Neuronal stem cell (in vitro differentiated cells): ENCODE results near the gene HMCN1.

Source experiments
- DNase-seq: peaks from one replicate; pipeline ENCODE4 v3.0.0-alpha.2; 2013; ENCODE audit warnings: low spot score
- H2AFZ ChIP-seq: one replicate; pipeline ENCODE4 v1.6.1; 2013; ENCODE audit warnings: mild to moderate bottlenecking, low read length, inconsistent platforms
- H2AK5ac ChIP-seq: 2 replicates; pipeline ENCODE4 v1.6.1; 2013; ENCODE audit warnings: low read depth, mild to moderate bottlenecking, inconsistent platforms, low read length, moderate library complexity, mixed read lengths
- H2BK120ac ChIP-seq: 2 replicates; pipeline ENCODE4 v1.6.1; 2013; ENCODE audit warnings: low read depth, mild to moderate bottlenecking, inconsistent platforms, low read length, moderate library complexity, mixed read lengths
- H2BK12ac ChIP-seq: one replicate; pipeline ENCODE4 v1.6.1; 2013; ENCODE audit warnings: low read length, inconsistent platforms
- H2BK15ac ChIP-seq: 2 replicates; pipeline ENCODE4 v1.6.1; 2013; ENCODE audit warnings: mild to moderate bottlenecking, low read length, inconsistent platforms, mixed read lengths
- H2BK5ac ChIP-seq: one replicate; pipeline ENCODE4 v1.6.1; 2013; ENCODE audit warnings: inconsistent platforms, mild to moderate bottlenecking, low read length, moderate library complexity
- H3K14ac ChIP-seq: one replicate; pipeline ENCODE4 v1.6.1; 2013; ENCODE audit warnings: low read length, inconsistent platforms
- H3K18ac ChIP-seq: 2 replicates; pipeline ENCODE4 v1.6.1; 2013; ENCODE audit warnings: low read length, inconsistent platforms
- H3K23ac ChIP-seq: 2 replicates; pipeline ENCODE4 v1.6.1; 2013; ENCODE audit warnings: low read depth, mild to moderate bottlenecking, mixed read lengths, low read length, inconsistent platforms; ENCODE audit not compliant: poor library complexity
- H3K27ac ChIP-seq: replicated peaks from 3 replicates; pipeline ENCODE4 v1.5.1; 2013; ENCODE audit warnings: low read length, inconsistent platforms
- H3K27me3 ChIP-seq, 3 experiments: 2 replicates each; pipeline ENCODE4 v1.6.1; 2013; ENCODE audit warnings: low read length in 3 of 3, mild to moderate bottlenecking in 2 of 3, inconsistent platforms in 1 of 3, low read depth in 1 of 3, mixed read lengths in 1 of 3, moderate library complexity in 1 of 3; ENCODE audit not compliant: control insufficient read depth in 3 of 3, insufficient read depth in 3 of 3
- H3K36me3 ChIP-seq, 2 donors: replicated peaks in 1 of 2; 2 replicates each; pipeline ENCODE4 v1.6.1; 2013; ENCODE audit warnings: low read length in 2 of 2; ENCODE audit not compliant: control insufficient read depth in 2 of 2, insufficient read depth in 2 of 2
- H3K4ac ChIP-seq: 2 replicates; pipeline ENCODE4 v1.6.1; 2013; ENCODE audit warnings: inconsistent platforms, mild to moderate bottlenecking, low read length, moderate library complexity
- H3K4me1 ChIP-seq, 2 donors: 1 replicate in 1 of 2; 2 replicates in 1 of 2; pipeline ENCODE4 v1.6.1; 2013; ENCODE audit warnings: low read length in 2 of 2, low read depth in 1 of 2; ENCODE audit not compliant: control insufficient read depth in 2 of 2, insufficient read depth in 1 of 2
- H3K4me2 ChIP-seq: one replicate; pipeline ENCODE4 v1.6.1; 2013; ENCODE audit warnings: mild to moderate bottlenecking, low read length, inconsistent platforms; ENCODE audit not compliant: insufficient read depth, poor library complexity, severe bottlenecking
- H3K4me3 ChIP-seq, 2 donors: 2 replicates each; pipeline ENCODE4 v1.5.1; 2013; ENCODE audit warnings: low read length in 2 of 2, mild to moderate bottlenecking in 2 of 2, inconsistent platforms in 1 of 2, moderate library complexity in 1 of 2
- H3K79me1 ChIP-seq: one replicate; pipeline ENCODE4 v1.6.1; 2013; ENCODE audit warnings: low read depth, mild to moderate bottlenecking, inconsistent platforms, low read length, moderate library complexity
- H3K9ac ChIP-seq: one replicate; pipeline ENCODE4 v1.6.1; 2013; ENCODE audit warnings: mild to moderate bottlenecking, low read depth, low read length, inconsistent platforms; ENCODE audit not compliant: poor library complexity
- H3K9me3 ChIP-seq, 2 donors: replicated peaks in 1 of 2; 2 replicates each; pipeline versions ENCODE3 to v1.6.1; 2013; ENCODE audit warnings: low read length in 2 of 2, mild to moderate bottlenecking in 2 of 2, inconsistent platforms in 1 of 2, low read depth in 1 of 2, mixed read lengths in 1 of 2, moderate library complexity in 1 of 2; ENCODE audit not compliant: control insufficient read depth in 2 of 2, insufficient read depth in 1 of 2
- H4K8ac ChIP-seq: one replicate; pipeline ENCODE4 v1.6.1; 2013; ENCODE audit warnings: low read depth, mild to moderate bottlenecking, inconsistent platforms, low read length, moderate library complexity
- H4K91ac ChIP-seq: one replicate; pipeline ENCODE4 v1.6.1; 2013; ENCODE audit warnings: low read length, low read depth, mild to moderate bottlenecking, inconsistent platforms; ENCODE audit not compliant: poor library complexity
- WGBS, 2 donors: extraction: QIAGEN DNeasy Blood & Tissue Kit; methylation state at CpG; one replicate each; pipeline ENCODE4 v1.1.7; 2013; ENCODE audit warnings: missing lambda C conversion rate in 2 of 2, mixed read lengths in 1 of 2; ENCODE audit not compliant: insufficient read length in 2 of 2, insufficient replicate concordance in 1 of 2; ENCODE audit errors: extremely low coverage in 2 of 2; 5-methylcytosine and 5-hydroxymethylcytosine counted together

Gene HMCN1

GRCh38 chr1:185894791-185895190 is 160.6 kb downstream of the HMCN1 start:
- Histone ChIP-seq H3K27ac (no peak overlapping the region), H2BK120ac (no peak overlapping the region)
- no CpG with 5 or more reads among the region's 3 CpGs for WGBS, 2 donors

GRCh38 chr1:185895208-185895900 is 161.2 kb downstream of the HMCN1 start:
- no peaks in the 10 kb centered on the region for H3K79me1 ChIP-seq
- no peak overlapping the region for H2BK12ac ChIP-seq
- no peaks in the 10 kb centered on the region for H3K36me3 ChIP-seq
- no peak overlapping the region for H3K9ac ChIP-seq
- no peak overlapping the region for H3K18ac ChIP-seq
- H3K27ac ChIP-seq = no peak overlapping the region
- no peak for DNase-seq
- no peak overlapping the region for H2BK120ac ChIP-seq
- no peaks in the 10 kb centered on the region for H3K9me3 ChIP-seq
- H4K8ac ChIP-seq = no peak overlapping the region
- H4K91ac ChIP-seq = no peak overlapping the region
- no peak overlapping the region for H2BK5ac ChIP-seq
- no CpG with 5 or more reads among the region's 1 CpG for WGBS, 2 donors
- no peak overlapping the region for H3K23ac ChIP-seq
- H2AFZ ChIP-seq = no peak overlapping the region
- H2AK5ac ChIP-seq = no peak overlapping the region
- H3K4ac ChIP-seq = no peak overlapping the region
- H3K4me2 ChIP-seq = no peak overlapping the region
- H3K4me3 ChIP-seq = no peak overlapping the region
- no peaks in the 10 kb centered on the region for H3K27me3 ChIP-seq
- no peak overlapping the region for H2BK15ac ChIP-seq
- no peak overlapping the region for H3K14ac ChIP-seq
- no peaks in the 10 kb centered on the region for H3K4me1 ChIP-seq

More at GRCh38 chr1:185894791-185895190, 160.6 kb downstream of the HMCN1 start:
- no peaks in the 10 kb centered on the region for H3K79me1 ChIP-seq
- no peaks in the 10 kb centered on the region for H3K4me1 ChIP-seq
- no peak overlapping the region for H3K23ac ChIP-seq
- no peaks in the 10 kb centered on the region for H3K36me3 ChIP-seq
- no peak overlapping the region for H2AK5ac ChIP-seq
- H2BK12ac ChIP-seq = no peak overlapping the region
- no peak for DNase-seq
- no peaks in the 10 kb centered on the region for H3K27me3 ChIP-seq
- H2BK15ac ChIP-seq = no peak overlapping the region
- H3K9me3 ChIP-seq = no peaks in the 10 kb centered on the region
- no peak overlapping the region for H4K8ac ChIP-seq
- no peak overlapping the region for H3K18ac ChIP-seq
- H3K9ac ChIP-seq = no peak overlapping the region
- H3K4ac ChIP-seq = no peak overlapping the region
- no peak overlapping the region for H3K14ac ChIP-seq
- H3K4me2 ChIP-seq = no peak overlapping the region
- no peak overlapping the region for H2AFZ ChIP-seq
- H2BK5ac ChIP-seq = no peak overlapping the region
- H4K91ac ChIP-seq = no peak overlapping the region
- no peak overlapping the region for H3K4me3 ChIP-seq

GRCh38 chr1:185896863-185897262 is 162.7 kb downstream of the HMCN1 start:
- H3K9ac ChIP-seq = no peak overlapping the region
- H3K27ac ChIP-seq = no peak overlapping the region
- no peak overlapping the region for H3K4me3 ChIP-seq
- no peak overlapping the region for H4K91ac ChIP-seq
- no peaks in the 10 kb centered on the region for H3K36me3 ChIP-seq
- no peak overlapping the region for H3K4ac ChIP-seq
- no peak overlapping the region for H3K4me2 ChIP-seq
- no peak overlapping the region for H2AFZ ChIP-seq
- H3K23ac ChIP-seq = no peak overlapping the region
- H3K27me3 ChIP-seq = no peaks in the 10 kb centered on the region
- H2AK5ac ChIP-seq = no peak overlapping the region
- H3K18ac ChIP-seq = no peak overlapping the region
- H3K14ac ChIP-seq = no peak overlapping the region
- no peak overlapping the region for H2BK12ac ChIP-seq
- H3K4me1 ChIP-seq = no peaks in the 10 kb centered on the region
- DNase-seq = no peak
- H3K9me3 ChIP-seq = no peaks in the 10 kb centered on the region
- no peak overlapping the region for H2BK5ac ChIP-seq
- no peak overlapping the region for H4K8ac ChIP-seq
- no peak overlapping the region for H2BK15ac ChIP-seq
- no peak overlapping the region for H2BK120ac ChIP-seq
- H3K79me1 ChIP-seq = no peaks in the 10 kb centered on the region

- H3K36me3 ChIP-seq = no peaks in the 10 kb centered on the region
- no peak for DNase-seq
- H3K18ac ChIP-seq = no peak overlapping the region
- H2BK120ac ChIP-seq = no peak overlapping the region
- no peaks in the 10 kb centered on the region for H3K27me3 ChIP-seq
- H3K27ac ChIP-seq = no peak overlapping the region
- H3K4me2 ChIP-seq = no peak overlapping the region
- H3K9ac ChIP-seq = no peak overlapping the region
- H4K8ac ChIP-seq = no peak overlapping the region
- H3K4ac ChIP-seq = no peak overlapping the region
- no peak overlapping the region for H2BK5ac ChIP-seq
- H4K91ac ChIP-seq = no peak overlapping the region
- no peaks in the 10 kb centered on the region for H3K9me3 ChIP-seq
- H3K79me1 ChIP-seq = no peaks in the 10 kb centered on the region
- H2BK12ac ChIP-seq = no peak overlapping the region
- no peak overlapping the region for H3K4me3 ChIP-seq
- H3K4me1 ChIP-seq = no peaks in the 10 kb centered on the region
- H2AFZ ChIP-seq = no peak overlapping the region
- WGBS, 2 donors = no CpG with 5 or more reads among the region's 1 CpG
- no peak overlapping the region for H3K14ac ChIP-seq
- H2BK15ac ChIP-seq = no peak overlapping the region
- H2AK5ac ChIP-seq = no peak overlapping the region
- H3K23ac ChIP-seq = no peak overlapping the region
Observed at GRCh38 chr1:185906186-185906585, 172.0 kb downstream of the HMCN1 start.
